IPS-15b (cell line): ENCODE data around the gene UMODL1.

ENCODE experiments used
- H3K27me3 ChIP-seq: one replicate; pipeline ENCODE4 v1.6.1; 2013; ENCODE audit warnings: low read length; ENCODE audit not compliant: control insufficient read depth, insufficient read depth
- H3K36me3 ChIP-seq: one replicate; pipeline ENCODE4 v1.6.1; 2013; ENCODE audit warnings: low read length; ENCODE audit not compliant: control insufficient read depth, insufficient read depth
- H3K4me1 ChIP-seq: one replicate; pipeline ENCODE4 v1.6.1; 2013; ENCODE audit warnings: mild to moderate bottlenecking, low read length; ENCODE audit not compliant: control insufficient read depth, insufficient read depth
- H3K4me3 ChIP-seq: one replicate; pipeline ENCODE4 v1.5.1; 2013; ENCODE audit warnings: low read depth, low read length
- H3K9ac ChIP-seq: one replicate; pipeline ENCODE4 v1.6.1; 2013; ENCODE audit warnings: low read depth, mild to moderate bottlenecking, low read length
- H3K9me3 ChIP-seq: one replicate; pipeline ENCODE4 v1.6.1; 2013; ENCODE audit warnings: mild to moderate bottlenecking, low read length; ENCODE audit not compliant: control insufficient read depth, insufficient read depth

Gene UMODL1

GRCh38 chr21:42191696-42192595 is 120.8 kb downstream of the UMODL1 start:
- Histone ChIP-seq H3K4me1 (no peaks in the 10 kb centered on the region), H3K4me3 (no peak overlapping the region), H3K27me3 (peaks cover 2% of the 10 kb centered on the region), H3K9me3 (no peaks in the 10 kb centered on the region), H3K9ac (no peak overlapping the region), H3K36me3 (no peaks in the 10 kb centered on the region)
